ENCODE data around the gene ASB4.

DNA sequence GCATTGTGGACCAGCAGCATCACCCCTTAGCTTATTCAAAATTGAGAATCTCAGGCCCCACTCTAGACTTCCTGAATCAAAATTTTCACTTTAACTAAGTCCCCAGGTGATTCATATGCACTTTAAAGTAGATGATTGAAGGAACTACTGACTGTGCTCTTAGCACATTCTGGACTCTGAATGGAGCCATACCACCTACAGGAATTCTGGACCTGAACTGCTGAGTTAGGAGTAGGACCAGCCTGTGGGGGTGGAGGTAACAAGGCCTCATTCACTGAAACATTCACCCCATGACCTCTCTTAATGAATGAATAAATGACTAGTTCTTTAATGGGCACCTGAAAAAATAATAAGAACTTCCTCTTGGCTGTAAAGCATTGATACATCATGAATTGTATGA, 103.3 kb downstream of the ASB4 start:
- no peak for TF ChIP-seq CTCF (IDR thresholded peaks at IDR 0.05)
- peak in 1 of 4 donors; percentile 4 for TF ChIP-seq POLR2A (IDR thresholded peaks at IDR 0.05)

Data from esophagus squamous epithelium (tissue), 4 donors.